ENCODE data around the gene SCN7A.
"Not testable (repeated sequence)": the region's sequence is repeated elsewhere in the genome, so short reads cannot be mapped to it uniquely, and the experiment has no call there.

SCN7A gene

DNA sequence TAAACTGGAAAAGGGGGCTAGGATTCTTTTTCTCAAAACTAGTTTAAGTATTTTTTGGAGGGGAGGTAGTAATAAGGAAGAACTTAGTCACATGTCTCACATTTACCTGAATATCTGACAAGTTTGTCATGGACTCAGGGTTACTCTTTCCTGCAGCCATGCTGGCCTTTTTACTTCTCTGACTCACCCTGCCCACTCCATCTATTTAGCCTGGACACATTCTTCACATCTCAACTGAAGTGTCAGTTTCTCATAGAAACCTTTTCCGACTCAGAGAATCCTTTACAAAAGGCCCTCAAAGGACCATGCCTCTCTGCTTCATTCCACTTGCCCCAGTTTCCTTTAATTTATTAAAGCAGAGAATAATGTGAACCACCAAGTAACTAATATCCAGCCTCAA, 42.6 kb downstream of the SCN7A start:
- DNase-seq = no peak

DNA sequence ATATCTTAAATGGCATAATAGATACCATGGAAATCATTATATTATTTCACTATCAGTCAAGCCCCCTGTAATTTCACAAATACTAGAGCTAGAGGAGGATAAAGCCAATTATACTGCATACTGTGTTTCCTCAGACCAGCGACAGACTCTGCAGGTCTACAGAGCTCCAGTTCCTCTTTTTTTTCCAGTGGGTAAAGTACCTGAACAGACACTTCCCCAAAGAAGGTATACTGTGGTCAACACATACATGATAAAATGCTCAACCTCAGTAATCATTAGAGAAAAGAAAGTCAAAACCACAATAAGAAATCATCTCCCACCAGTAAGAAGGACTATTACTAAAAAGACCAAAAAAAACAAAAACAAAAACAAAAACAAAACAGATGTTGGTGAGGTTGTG, 44.6 kb downstream of the SCN7A start:
- no peak for DNase-seq

DNA sequence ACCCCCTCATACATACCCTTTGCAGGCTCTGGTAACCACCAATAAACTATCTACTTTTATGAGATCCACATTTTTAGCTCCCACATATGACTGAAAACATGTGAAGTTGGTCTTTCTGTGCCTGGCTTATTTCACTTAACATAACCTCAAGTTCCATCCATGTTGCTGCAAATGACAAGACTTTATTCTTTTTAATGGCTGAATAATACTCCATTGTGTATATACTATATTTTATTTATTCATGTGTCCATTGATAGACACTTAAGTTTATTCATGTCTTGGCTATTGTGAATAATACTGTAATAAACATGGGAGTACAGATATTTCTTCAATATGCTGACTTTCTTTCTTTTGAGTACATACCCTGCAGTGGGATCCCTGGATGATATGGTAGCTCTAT, 45.9 kb downstream of the SCN7A start:
- DNase-seq = no peak

DNA sequence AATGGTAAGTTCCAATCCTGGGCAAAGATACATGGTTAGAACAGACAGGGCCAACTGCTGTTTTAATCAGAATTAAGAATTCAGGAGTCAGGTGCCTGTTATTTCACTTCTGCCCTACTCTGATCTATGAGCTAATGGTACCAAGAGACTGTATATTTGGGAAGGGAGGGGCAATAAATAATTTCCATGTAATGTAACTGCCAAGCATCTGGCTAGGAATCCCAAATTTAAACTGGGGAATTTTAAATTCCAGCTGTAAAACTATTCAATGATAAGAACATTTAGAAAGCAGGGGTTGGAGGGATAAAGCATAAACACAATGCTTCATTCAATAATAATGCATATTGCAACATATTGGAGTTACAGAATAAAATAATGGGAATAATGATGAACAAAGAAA, 49.7 kb downstream of the SCN7A start:
- DNase-seq = no peak

DNA sequence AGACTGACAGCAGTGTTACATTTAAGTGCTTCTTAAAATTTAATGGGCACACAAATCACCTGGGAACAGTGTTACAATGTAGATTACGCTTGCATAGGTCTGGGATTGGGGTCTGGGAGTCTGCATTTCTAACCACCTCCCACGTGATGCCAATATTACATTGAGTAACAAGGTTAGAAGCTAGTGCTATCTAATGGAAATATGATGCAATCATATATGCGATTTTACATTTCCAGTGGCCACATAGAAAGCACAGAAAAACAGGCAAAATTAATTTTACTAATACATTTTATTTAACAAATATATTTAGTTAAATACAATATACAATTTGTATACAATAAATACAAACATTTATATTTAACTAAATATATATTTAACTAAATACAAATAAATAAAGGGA, 53.7 kb downstream of the SCN7A start:
- no peak for DNase-seq

DNA sequence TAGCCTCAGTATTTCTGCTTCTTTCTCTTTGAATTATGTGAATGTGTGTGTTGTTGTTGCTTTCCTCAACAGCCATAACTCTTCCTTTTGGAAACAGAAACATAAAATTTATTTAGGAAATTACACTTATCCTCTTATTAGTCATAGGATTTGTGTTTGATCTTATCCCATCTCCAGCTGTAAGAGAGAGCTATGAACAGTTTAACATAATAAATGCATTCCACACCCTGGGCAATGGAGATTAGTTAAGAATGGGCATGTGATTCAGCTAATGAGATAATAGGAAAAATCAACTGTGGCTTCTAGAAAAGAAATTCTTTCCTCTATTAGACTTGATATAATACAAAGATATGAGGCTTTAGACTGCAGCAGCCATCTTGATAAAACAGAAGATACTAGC, 55.0 kb downstream of the SCN7A start:
- no peak for DNase-seq

DNA sequence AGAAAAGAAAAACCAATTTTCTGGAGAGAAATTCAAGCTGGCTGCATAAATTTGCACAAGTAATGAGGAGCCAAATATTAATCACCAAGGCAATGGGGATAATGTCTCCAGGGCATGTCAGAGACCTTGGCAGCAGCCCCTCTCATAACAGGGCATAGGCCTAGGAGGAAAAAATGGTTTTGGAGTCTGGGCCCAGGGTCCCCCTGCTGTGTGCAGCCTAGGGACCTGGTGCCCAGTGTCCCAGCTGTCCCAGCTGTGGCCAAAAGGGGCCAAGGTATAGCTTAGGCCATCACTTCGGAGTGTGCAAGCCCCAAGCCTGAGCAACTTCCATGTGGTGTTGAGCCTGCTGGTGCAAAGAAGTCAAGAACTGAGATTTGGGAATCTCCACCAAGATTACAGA, 57.1 kb downstream of the SCN7A start:
- DNase-seq = no peak

DNA sequence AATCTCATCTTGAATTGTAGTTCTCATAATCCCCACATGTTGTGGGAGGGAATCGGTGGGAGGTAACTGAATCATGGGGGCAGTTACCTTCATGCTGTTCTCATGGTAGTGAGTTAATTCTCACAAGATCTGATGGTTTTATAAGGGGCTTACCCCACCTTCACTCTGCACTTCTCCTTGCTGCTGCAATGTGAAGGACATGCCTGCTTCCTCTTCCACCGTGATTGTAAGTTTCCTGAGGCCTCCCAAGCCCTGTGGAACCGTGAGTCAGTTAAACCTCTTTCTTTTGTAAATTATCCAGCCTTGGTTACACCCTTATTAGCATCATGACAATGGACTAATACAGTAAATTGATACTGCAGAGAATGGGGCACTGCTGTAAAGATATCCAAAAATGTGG, 57.9 kb downstream of the SCN7A start:
- no peak for DNase-seq

DNA sequence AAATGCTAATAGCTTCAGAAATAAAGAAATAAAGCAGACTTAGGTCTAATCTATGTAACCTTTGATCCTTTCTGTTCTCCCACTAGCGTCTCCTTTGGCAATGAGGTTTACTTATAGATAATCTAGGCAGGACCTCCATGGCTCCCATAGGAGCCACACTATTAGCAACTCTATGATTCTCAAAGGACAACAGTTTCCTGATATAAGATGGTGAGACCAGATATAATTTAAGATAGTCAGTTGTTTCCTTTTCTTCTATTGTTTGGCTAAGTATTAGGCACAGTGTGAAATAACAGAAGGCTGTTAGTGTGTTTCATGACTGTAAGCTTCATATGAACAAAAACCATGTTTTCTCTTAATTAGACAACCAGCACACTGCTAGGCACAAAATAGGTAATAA, 59.6 kb downstream of the SCN7A start:
- DNase-seq = no peak

DNA sequence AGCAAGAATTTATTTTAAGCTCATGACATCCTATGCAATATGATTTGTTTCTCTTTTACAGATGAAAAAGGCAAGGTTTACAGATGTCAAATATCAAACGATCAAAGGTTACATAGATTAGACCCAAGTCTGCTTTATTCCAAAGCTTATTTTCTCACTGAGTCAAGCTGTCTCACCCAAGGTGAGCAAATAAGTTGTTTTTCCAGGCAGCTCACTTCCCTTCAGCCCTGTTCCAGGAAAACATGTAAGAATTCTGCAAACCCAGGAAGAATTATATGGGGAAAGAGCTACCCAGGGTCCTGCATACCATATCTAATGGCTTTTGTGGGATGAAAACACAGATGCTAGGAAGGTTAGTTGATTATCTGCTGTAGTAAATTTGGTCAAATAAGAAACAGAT, 60.6 kb downstream of the SCN7A start:
- no peak for DNase-seq

DNA sequence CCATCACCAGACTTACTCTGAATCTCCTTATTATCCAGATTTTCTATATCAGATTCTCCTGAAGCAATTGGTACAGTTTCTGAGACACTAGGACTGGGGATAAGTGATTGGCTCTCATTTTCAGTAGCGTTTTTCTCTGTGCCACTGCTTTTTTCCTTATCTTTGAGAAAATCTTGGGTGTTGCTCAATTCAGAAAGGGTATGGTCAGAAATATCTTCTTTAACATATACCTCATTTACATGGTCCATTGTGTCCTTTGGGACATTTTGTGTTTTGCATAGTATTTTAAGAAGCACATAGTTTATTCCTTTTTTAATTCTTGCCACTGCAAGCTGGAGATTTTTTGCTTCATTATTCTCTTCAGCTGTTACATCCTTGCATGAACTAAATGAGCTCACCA, 61.7 kb downstream of the SCN7A start:
- no peak for DNase-seq

DNA sequence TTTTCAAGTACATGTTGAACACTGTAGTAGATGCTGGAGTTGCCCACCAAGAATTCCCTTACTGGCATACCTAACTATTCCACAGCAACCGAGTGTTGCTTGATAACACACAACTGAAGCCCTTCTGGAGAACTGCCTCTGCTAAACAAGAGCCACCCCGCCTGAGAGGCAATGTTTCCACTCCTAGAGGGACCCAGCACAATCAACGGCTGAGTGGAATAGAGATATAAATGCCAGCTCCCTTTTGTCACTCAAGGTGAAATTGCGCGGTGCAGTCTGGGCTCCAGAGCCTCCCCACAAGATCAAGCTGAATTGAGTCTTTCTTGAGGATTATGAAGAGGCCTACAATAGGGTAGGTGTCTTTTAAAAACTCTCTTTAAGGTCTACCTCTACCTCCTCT, 69.2 kb downstream of the SCN7A start:
- DNase-seq = no peak

DNA sequence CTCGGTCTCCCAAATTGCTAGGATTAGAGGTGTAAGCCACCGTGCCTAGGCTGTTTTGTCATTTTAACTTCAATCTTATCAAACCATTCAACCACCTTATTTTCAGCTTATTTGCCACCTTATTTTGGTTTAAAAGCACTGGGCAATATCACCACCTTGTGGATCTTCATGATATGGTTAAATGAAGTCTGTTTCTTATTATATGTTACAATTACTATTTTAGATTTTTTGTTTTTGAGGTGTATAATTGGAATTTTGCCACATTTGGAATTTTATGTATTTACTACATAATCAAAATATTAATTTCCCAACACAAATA, 74.5 kb downstream of the SCN7A start:
- DNase-seq = no peak

DNA sequence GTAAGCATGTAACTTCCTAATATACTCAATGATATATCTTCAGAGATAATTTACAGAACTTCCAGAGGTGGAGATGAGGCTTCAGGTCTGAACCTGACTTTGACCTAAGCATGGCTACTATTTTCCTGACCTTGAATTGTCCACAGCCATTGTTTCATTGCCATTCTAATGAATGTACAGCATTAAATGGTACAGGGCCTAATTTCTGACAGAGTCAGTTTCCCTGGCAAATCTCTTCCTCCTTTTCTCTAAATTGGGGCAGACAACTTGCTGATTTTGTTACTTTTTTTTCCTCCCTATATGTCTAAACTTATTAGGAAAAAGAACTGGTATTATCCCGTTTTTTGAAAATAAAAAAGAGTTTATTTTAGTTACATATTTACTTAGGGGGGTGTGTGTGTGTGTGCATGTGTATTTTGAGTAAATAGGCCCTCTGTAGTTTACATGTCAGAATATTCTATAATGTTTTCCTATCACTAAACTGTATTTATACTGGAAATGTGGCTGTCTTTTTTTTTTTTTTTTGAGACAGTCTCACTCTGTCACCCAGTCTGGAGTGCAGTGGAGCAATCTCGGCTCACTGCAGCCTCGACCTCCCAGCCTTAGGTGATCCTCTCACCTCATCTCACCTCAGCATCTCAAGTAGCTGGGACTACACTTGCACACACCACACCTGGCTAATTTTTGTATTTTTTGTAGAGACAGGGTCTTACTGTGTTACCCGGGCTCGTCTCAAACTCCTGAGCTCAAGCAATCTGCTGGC, 75.0 kb downstream of the SCN7A start:
- DNase-seq = no peak

DNA sequence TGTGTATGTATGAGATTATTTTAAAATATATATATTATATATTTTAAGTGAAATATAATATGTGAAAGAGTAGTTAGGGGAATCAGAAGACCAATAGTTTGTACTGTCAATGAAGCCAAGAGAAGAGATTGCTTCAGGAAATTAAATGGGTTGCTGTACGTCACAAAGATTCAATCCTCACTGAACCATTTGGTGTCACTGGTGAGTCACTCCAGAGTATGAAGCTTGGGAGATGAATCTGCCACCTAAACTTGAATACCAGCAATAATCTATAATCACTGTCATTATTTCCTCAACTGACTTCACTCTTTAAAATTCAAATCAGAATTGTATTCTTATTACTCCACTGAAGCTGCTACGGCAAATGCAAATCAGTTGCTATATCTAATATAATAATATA, 76.4 kb downstream of the SCN7A start:
- no peak for DNase-seq

DNA sequence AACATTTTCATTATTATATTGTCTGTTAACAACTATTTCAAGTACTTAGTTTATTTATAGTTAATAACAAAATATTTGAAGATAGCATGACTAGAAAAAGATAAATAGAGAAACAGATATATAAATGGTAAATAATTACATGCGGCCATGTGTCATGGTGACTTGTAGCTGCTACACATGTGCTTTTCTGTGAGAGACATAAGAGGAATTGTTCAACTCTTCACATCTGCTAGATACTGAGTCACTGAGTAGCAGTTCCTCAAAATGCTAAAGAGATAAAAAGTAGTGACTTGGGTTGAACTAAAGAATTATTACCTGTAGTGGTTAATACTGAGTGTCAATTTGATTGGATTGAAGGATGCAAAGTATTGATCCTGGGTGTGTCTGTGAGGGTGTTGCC, 80.8 kb downstream of the SCN7A start:
- DNase-seq = no peak

DNA sequence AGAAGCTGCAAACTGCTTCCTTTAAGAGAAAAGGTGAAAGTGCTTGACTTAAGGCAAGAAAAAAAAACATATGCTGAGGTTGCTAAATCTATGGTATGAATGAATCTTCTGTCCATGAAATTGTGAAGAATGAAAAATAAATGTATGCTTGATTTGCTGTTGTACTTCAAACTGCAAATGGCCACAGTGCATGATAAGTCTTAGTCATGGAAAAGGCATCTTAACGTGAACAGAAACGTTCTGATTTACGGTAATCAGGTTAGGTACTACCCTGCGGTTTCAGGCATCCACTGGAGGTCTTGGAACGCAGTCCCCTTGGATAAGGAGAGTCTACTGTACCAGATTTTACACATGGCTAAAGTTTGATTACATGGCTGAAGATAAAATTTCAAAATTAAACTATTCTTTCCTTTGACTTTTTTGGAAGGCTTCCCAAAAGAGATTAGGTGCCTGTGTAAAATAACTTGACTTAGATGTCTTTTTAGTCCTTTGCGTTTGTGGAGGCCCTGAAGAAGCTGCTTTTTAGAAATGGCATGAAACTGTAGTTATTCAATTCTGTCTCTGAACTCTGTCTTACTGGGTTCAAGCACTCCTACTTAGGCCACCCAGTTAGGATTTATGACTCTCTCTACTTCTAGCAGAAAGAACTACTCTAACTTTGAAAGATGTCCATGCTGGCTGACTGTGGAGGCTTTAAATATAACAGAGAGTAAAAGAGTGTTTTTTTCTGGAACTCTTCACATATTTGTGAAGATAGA, 82.4 kb downstream of the SCN7A start:
- DNase-seq = no peak

DNA sequence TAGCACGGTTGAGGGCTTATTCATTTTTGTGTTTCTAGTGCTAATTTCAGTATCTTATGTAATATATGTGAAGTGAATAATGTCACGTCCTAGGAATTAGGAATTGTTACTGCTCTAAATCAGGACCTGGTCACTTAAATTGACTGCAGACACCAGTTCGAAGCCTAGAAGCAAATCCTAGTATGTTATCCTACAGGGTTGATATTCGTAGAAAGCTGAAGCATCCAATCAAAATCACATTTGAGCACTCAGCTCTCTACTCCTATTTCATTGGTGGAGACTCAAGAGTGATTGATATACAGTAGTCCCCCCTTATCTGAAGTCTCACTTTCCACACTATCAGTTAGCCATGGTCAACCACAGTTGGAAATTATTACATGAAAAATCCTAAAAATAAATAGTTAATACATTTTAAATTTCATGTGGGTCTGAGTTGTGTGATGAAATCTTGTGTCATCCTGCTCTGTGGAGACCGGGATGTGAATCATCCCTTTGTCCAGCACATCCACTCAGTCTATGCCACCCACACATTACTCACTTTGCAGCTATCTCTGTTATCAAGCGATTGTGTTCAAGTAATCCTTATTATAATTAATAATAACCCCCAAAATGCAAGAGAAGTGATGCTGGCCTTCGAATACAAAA, 83.1 kb downstream of the SCN7A start:
- DNase-seq = no peak

DNA sequence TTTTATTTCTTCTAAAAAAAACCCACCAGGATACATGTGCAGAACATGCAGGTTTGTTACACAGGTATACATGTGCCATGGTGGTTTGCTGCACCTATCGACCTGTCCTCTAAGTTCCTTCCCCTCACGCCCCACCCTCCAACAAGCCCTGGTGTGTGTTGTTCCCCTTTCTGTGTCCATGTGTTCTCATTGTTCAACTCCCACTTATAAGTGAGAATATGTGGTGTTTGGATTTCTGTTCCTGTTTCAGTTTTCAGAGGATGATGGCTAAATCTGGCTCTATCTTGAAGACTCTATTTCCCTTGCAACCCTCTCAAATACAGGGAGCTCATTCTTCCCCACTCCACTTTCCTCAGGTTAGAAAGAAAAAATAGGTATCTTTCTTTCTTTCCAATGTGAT, 86.3 kb downstream of the SCN7A start:
- DNase-seq = not testable (repeated sequence)

DNA sequence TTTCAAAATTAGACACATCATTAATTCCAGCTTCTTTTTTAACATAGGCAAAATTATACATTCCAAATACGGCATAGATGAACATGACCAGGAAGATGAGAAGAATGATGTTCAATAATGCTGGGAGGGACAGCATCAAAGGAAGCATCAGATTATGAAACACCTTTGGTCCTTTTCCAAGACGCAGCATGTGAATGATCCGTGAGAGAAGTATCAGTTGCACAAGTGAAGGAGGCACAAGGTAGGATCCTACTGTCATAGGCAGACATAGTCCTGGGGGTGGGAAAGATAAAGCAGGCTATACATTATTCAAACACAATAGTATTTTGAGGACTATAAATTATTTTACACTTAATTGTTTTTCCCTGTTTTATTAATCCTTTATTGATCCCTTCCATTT, 87.7 kb downstream of the SCN7A start:
- DNase-seq = no peak

DNA sequence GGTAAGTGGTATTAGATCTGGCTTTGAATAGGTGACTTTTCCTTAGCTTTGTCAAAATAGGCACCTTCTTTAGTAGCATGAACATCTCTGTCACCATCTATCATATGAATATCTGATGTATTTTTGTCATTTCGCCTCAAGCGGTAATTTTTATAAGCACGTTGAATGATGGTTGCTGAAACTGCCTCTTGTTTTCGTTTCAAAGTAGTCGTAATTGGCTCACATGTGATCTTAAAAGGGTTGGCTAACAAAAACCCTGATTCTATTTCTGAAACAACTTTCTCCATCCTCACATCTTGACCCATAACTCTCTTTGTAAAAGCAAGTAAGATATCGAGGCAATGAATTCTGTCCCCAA, 88.5 kb downstream of the SCN7A start:
- no peak for DNase-seq

DNA sequence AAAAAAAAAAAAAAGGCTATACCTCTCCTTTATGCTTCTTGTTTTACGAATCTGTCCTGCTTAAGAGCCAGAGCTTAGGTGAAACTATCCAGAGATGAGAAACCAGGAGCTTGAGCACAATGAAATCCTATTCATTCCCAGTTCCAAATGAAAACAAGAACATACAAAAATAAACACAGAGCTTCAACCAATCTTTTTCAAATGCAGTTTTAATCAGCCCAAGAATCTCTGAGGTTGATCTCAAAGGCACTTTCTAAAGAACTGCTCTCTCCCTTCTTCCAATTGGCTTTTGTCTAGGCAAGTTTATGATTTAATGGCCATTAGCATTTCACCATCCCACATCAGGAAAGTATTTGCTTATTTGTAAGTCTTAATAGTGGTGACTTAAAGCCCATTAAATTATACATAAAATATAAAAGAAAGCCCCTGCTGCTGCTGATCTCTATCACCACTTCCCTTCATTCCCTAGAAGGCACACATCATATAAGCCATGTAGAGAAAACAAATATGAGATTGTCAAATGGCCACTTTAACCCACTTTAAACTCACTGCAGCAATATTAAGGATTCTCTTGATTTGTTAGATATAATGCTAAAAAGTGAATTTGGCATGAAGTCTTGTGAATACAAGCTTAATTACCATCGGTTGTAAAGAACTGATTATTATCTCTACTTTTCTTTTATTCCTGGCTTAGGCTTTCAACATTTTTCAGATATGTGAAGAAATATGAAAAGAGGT, 89.0 kb downstream of the SCN7A start:
- no peak for DNase-seq

DNA sequence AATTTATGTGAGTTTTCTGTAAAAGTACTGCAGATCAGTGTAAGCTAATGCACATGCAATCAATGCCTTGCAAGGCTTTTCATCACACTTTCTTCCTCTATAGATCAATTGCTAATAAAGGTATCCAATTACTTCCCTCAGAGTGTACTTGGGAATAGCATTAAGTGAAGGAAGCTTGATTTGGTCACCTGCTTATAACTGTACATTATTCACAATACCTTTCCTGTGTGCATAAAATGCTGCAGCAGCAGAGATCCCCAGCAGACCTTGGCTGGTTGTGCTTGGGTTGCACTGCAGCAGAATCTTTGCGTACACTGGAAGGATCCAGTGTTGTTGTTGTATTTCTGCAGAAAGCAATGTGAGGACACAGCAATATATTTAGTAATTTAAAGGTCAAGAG, 99.8 kb downstream of the SCN7A start:
- no peak for DNase-seq

DNA sequence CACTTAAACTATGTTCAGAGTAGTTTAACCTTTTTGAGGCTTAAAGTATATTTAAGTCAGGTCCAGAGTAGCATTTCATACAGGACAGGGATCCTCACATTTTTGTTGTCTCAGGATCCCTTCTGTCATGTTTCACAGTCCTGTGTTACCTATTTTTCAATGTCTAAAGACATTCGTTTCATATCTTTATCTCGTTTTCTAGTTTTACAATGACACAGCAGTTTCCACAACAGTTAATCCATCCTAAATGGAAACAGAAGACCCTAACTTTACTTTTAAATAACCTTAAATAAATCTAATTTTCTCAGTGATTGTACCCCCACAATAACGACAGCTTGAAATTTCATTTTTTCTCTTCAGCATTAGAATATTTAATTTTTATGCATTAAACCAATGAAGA, 101.0 kb downstream of the SCN7A start:
- no peak for DNase-seq
